ENCODE measurements around the gene ROR2.
"Not testable (repeated sequence)": the region's sequence is repeated elsewhere in the genome, so short reads cannot be mapped to it uniquely, and the experiment has no call there.

ROR2 gene

GRCh38 chr9:91560301-91560700 lies 389.7 kb downstream of the ROR2 start:
- Histone ChIP-seq H3K27me3 (ENCODE audit: control insufficient read depth, insufficient read depth, low read length) (no peaks in the 10 kb centered on the region), H3K9me3 (ENCODE audit: control insufficient read depth, insufficient read depth, low read length) (no peaks in the 10 kb centered on the region), H3K4me3 (ENCODE audit: low read length) (no peak overlapping the region), H3K27ac (ENCODE audit: low read length) (no peak overlapping the region), H3K36me3 (ENCODE audit: control insufficient read depth, insufficient read depth, low read length) (no peaks in the 10 kb centered on the region), H3K4me1 (ENCODE audit: control insufficient read depth, insufficient read depth, low read length) (peaks cover 3% of the 10 kb centered on the region; the same call in 1 of the 2 replicates)
- WGBS (ENCODE audit: insufficient coverage, insufficient read length) = no CpG with 5 or more reads among the region's 2 CpGs
- no peak for DNase-seq (ENCODE audit: low read depth, low spot score)

GRCh38 chr9:91558879-91559278 lies 391.1 kb downstream of the ROR2 start:
- no peaks in the 10 kb centered on the region for H3K4me1 ChIP-seq (ENCODE audit: control insufficient read depth, insufficient read depth, low read length)
- no peaks in the 10 kb centered on the region for H3K36me3 ChIP-seq (ENCODE audit: control insufficient read depth, insufficient read depth, low read length)
- no peak overlapping the region for H3K27ac ChIP-seq (ENCODE audit: low read length)
- H3K4me3 ChIP-seq (ENCODE audit: low read length) = no peak overlapping the region
- WGBS (ENCODE audit: insufficient coverage, insufficient read length) = no CpG with 5 or more reads among the region's 2 CpGs
- DNase-seq (ENCODE audit: low read depth, low spot score) = no peak
- no peaks in the 10 kb centered on the region for H3K9me3 ChIP-seq (ENCODE audit: control insufficient read depth, insufficient read depth, low read length)
- no peaks in the 10 kb centered on the region for H3K27me3 ChIP-seq (ENCODE audit: control insufficient read depth, insufficient read depth, low read length)

- H3K4me1 ChIP-seq (ENCODE audit: control insufficient read depth, insufficient read depth, low read length) = no peaks in the 10 kb centered on the region
- no CpG with 5 or more reads among the region's 3 CpGs for WGBS (ENCODE audit: insufficient coverage, insufficient read length)
- no peak for DNase-seq (ENCODE audit: low read depth, low spot score)
- no peaks in the 10 kb centered on the region for H3K9me3 ChIP-seq (ENCODE audit: control insufficient read depth, insufficient read depth, low read length)
- H3K36me3 ChIP-seq (ENCODE audit: control insufficient read depth, insufficient read depth, low read length) = no peaks in the 10 kb centered on the region
- no peak overlapping the region for H3K27ac ChIP-seq (ENCODE audit: low read length)
- no peaks in the 10 kb centered on the region for H3K27me3 ChIP-seq (ENCODE audit: control insufficient read depth, insufficient read depth, low read length)
- H3K4me3 ChIP-seq (ENCODE audit: low read length) = no peak overlapping the region
Observed at GRCh38 chr9:91558395-91558794, 391.6 kb downstream of the ROR2 start.

GRCh38 chr9:91557327-91557726 lies 392.7 kb downstream of the ROR2 start:
- no CpG with 5 or more reads among the region's 2 CpGs for WGBS (ENCODE audit: insufficient coverage, insufficient read length)
- H3K27me3 ChIP-seq (ENCODE audit: control insufficient read depth, insufficient read depth, low read length) = no peaks in the 10 kb centered on the region
- no peaks in the 10 kb centered on the region for H3K4me1 ChIP-seq (ENCODE audit: control insufficient read depth, insufficient read depth, low read length)
- H3K36me3 ChIP-seq (ENCODE audit: control insufficient read depth, insufficient read depth, low read length) = no peaks in the 10 kb centered on the region
- no peak overlapping the region for H3K4me3 ChIP-seq (ENCODE audit: low read length)
- H3K9me3 ChIP-seq (ENCODE audit: control insufficient read depth, insufficient read depth, low read length) = no peaks in the 10 kb centered on the region
- H3K27ac ChIP-seq (ENCODE audit: low read length) = no peak overlapping the region
- no peak for DNase-seq (ENCODE audit: low read depth, low spot score)

DNA sequence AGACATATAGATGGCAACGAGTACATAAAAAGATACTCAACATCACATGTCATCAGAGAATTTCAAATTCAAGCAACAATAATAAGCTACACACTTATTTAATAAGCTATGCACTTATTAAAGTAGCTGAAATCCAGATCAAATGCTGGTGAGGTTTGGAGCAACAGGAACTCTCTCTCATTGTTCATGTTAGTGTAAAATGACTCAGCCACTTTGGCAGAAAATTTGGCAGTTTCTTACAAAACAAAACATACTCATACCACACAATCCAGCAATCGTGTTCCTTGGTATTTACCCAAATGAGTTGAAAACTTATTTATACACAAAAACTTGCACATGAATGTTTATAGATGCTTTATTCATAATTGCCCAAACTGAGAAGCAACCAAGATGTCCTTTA lies 394.9 kb downstream of the ROR2 start:
- DNase-seq (ENCODE audit: low read depth, low spot score) = no peak
- no peaks in the 10 kb centered on the region for H3K4me1 ChIP-seq (ENCODE audit: control insufficient read depth, insufficient read depth, low read length)
- no peaks in the 10 kb centered on the region for H3K27me3 ChIP-seq (ENCODE audit: control insufficient read depth, insufficient read depth, low read length)
- no peak overlapping the region for H3K27ac ChIP-seq (ENCODE audit: low read length)
- no CpG with 5 or more reads among the region's 2 CpGs for whole genome bisulfite sequencing (ENCODE audit: insufficient coverage, insufficient read length)
- no peak overlapping the region for H3K4me3 ChIP-seq (ENCODE audit: low read length)
- no peaks in the 10 kb centered on the region for H3K9me3 ChIP-seq (ENCODE audit: control insufficient read depth, insufficient read depth, low read length)
- no peaks in the 10 kb centered on the region for H3K36me3 ChIP-seq (ENCODE audit: control insufficient read depth, insufficient read depth, low read length)

- Histone ChIP-seq H3K27me3 (ENCODE audit: control insufficient read depth, insufficient read depth, low read length) (no peaks in the 10 kb centered on the region), H3K4me3 (ENCODE audit: low read length) (no peak overlapping the region), H3K27ac (ENCODE audit: low read length) (no peak overlapping the region), H3K36me3 (ENCODE audit: control insufficient read depth, insufficient read depth, low read length) (no peaks in the 10 kb centered on the region), H3K9me3 (ENCODE audit: control insufficient read depth, insufficient read depth, low read length) (no peaks in the 10 kb centered on the region), H3K4me1 (ENCODE audit: control insufficient read depth, insufficient read depth, low read length) (no peaks in the 10 kb centered on the region)
- no peak for DNase-seq (ENCODE audit: low read depth, low spot score)
- no CpG with 5 or more reads among the region's 5 CpGs for WGBS (ENCODE audit: insufficient coverage, insufficient read length)
Observed at GRCh38 chr9:91549177-91549576, 400.9 kb downstream of the ROR2 start.

- H3K27me3 ChIP-seq (ENCODE audit: control insufficient read depth, insufficient read depth, low read length) = no peaks in the 10 kb centered on the region
- H3K4me3 ChIP-seq (ENCODE audit: low read length) = no peak overlapping the region
- H3K4me1 ChIP-seq (ENCODE audit: control insufficient read depth, insufficient read depth, low read length) = no peaks in the 10 kb centered on the region
- no CpG with 5 or more reads among the region's 2 CpGs for WGBS (ENCODE audit: insufficient coverage, insufficient read length)
- H3K36me3 ChIP-seq (ENCODE audit: control insufficient read depth, insufficient read depth, low read length) = no peaks in the 10 kb centered on the region
- no peaks in the 10 kb centered on the region for H3K9me3 ChIP-seq (ENCODE audit: control insufficient read depth, insufficient read depth, low read length)
- no peak overlapping the region for H3K27ac ChIP-seq (ENCODE audit: low read length)
- no peak for DNase-seq (ENCODE audit: low read depth, low spot score)
Observed at GRCh38 chr9:91547081-91547480, 402.9 kb downstream of the ROR2 start.

- Histone ChIP-seq H3K4me1 (ENCODE audit: control insufficient read depth, insufficient read depth, low read length) (no peaks in the 10 kb centered on the region), H3K27me3 (ENCODE audit: control insufficient read depth, insufficient read depth, low read length) (no peaks in the 10 kb centered on the region), H3K27ac (ENCODE audit: low read length) (no peak overlapping the region), H3K36me3 (ENCODE audit: control insufficient read depth, insufficient read depth, low read length) (no peaks in the 10 kb centered on the region), H3K4me3 (ENCODE audit: low read length) (no peak overlapping the region), H3K9me3 (ENCODE audit: control insufficient read depth, insufficient read depth, low read length) (no peaks in the 10 kb centered on the region)
- no CpG with 5 or more reads among the region's 4 CpGs for WGBS (ENCODE audit: insufficient coverage, insufficient read length)
- DNase-seq (ENCODE audit: low read depth, low spot score) = no peak
Observed at GRCh38 chr9:91546574-91546973, 403.5 kb downstream of the ROR2 start.

DNA sequence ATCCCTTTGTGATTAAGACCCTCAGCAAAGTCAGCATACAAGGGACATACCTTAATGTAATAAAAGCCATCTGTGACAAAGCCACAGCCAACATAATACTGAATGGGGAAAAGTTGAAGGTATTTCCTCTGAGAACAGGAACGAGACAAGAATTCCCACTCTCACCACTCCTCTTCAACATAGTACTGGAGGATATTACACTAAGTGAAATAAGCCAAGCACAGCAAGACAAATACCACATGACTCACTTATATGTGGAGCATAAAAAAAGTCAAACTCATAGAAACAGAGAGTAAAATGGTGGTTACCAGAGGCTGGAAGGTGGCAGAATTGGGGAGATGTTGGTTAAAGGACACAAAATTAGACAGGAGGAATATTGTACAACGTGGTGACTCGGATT lies 408.3 kb downstream of the ROR2 start:
- no peaks in the 10 kb centered on the region; the same call in 1 of the 2 replicates for H3K4me1 ChIP-seq (ENCODE audit: control insufficient read depth, insufficient read depth, low read length)
- no peak overlapping the region for H3K4me3 ChIP-seq (ENCODE audit: low read length)
- H3K9me3 ChIP-seq (ENCODE audit: control insufficient read depth, insufficient read depth, low read length) = no peaks in the 10 kb centered on the region
- no CpG with 5 or more reads among the region's 3 CpGs for WGBS (ENCODE audit: insufficient coverage, insufficient read length)
- DNase-seq (ENCODE audit: low read depth, low spot score) = no peak
- no peaks in the 10 kb centered on the region for H3K27me3 ChIP-seq (ENCODE audit: control insufficient read depth, insufficient read depth, low read length)
- no peaks in the 10 kb centered on the region for H3K36me3 ChIP-seq (ENCODE audit: control insufficient read depth, insufficient read depth, low read length)
- H3K27ac ChIP-seq (ENCODE audit: low read length) = no peak overlapping the region

DNA sequence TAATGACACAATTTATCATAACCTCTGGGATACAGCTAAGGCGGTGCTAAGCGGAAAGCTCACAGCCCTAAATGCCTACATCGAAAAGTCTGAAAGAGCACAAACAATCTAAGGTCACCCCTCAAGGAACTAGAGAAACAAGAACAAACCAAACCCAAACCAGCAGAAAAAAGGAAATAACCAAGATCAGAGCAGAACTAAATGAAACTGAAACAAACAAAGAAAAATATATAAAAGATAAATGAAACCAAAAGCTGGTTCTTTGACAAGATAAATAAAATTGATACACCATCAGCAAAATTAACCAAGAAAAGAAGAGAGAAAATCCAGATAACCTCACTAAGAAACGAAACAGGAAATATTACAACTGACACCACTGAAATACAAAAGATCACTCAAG lies 409.5 kb downstream of the ROR2 start:
- H3K4me3 ChIP-seq (ENCODE audit: low read length); H3K9me3 ChIP-seq (ENCODE audit: control insufficient read depth, insufficient read depth, low read length); H3K4me1 ChIP-seq (ENCODE audit: control insufficient read depth, insufficient read depth, low read length); H3K36me3 ChIP-seq (ENCODE audit: control insufficient read depth, insufficient read depth, low read length); DNase-seq (ENCODE audit: low read depth, low spot score); H3K27me3 ChIP-seq (ENCODE audit: control insufficient read depth, insufficient read depth, low read length); H3K27ac ChIP-seq (ENCODE audit: low read length): not testable (repeated sequence)
- no CpG with 5 or more reads among the region's 4 CpGs for WGBS (ENCODE audit: insufficient coverage, insufficient read length)

DNA sequence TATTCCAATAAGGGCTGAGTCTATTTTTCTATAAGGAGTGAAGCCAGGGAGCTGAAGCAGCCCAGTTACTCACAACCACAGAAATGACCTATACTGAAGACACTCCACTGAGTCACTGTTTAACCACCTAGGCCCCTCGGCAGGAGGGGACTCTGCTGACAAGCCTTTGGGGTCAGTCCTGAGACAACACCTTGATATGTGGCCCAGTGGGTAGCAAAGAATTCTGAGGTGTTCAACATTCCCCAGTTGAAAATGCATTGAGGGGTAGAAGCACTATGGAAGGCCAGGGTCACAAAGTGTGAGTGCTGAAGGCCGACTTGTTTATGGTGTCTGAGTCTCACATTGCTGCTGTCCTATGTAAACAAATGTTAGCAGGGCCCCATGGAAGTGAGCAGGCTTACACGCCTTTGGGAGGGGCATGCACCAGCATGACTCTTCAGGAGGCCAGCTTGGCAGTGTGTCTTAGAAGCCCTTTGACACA lies 413.8 kb downstream of the ROR2 start:
- no peaks in the 10 kb centered on the region for H3K9me3 ChIP-seq (ENCODE audit: control insufficient read depth, insufficient read depth, low read length)
- H3K27ac ChIP-seq (ENCODE audit: low read length) = no peak overlapping the region
- no peak overlapping the region for H3K4me3 ChIP-seq (ENCODE audit: low read length)
- no peaks in the 10 kb centered on the region for H3K36me3 ChIP-seq (ENCODE audit: control insufficient read depth, insufficient read depth, low read length)
- no peaks in the 10 kb centered on the region; the same call in 1 of the 2 replicates for H3K4me1 ChIP-seq (ENCODE audit: control insufficient read depth, insufficient read depth, low read length)
- DNase-seq (ENCODE audit: low read depth, low spot score) = no peak
- WGBS (ENCODE audit: insufficient coverage, insufficient read length) = no CpG with 5 or more reads among the region's 3 CpGs
- no peaks in the 10 kb centered on the region for H3K27me3 ChIP-seq (ENCODE audit: control insufficient read depth, insufficient read depth, low read length)

Data from iPS DF 6.9 (cell line).